Mesendoderm (in vitro differentiated cells): Measurements from ENCODE around the gene TNIP3.

Source experiments
- DNase-seq: peaks from one replicate; pipeline ENCODE4 v3.0.0; 2013
- H2AK5ac ChIP-seq: 2 replicates; pipeline ENCODE4 v1.6.1; 2013; ENCODE audit warnings: low read length, inconsistent platforms
- H2BK120ac ChIP-seq: 2 replicates; pipeline ENCODE4 v1.6.1; 2013; ENCODE audit warnings: low read depth, mild to moderate bottlenecking, low read length, moderate library complexity, mixed read lengths
- H2BK15ac ChIP-seq: replicated peaks from 2 replicates; pipeline ENCODE4 v1.6.1; 2013; ENCODE audit warnings: low read depth, mild to moderate bottlenecking, moderate library complexity
- H2BK5ac ChIP-seq: 2 replicates; pipeline ENCODE4 v1.6.1; 2013; ENCODE audit warnings: low read length, inconsistent platforms
- H3K18ac ChIP-seq: 2 replicates; pipeline ENCODE4 v1.6.1; 2013; ENCODE audit warnings: mild to moderate bottlenecking, low read length, mixed read lengths
- H3K23ac ChIP-seq: one replicate; pipeline ENCODE4 v1.6.1; 2013; ENCODE audit warnings: low read length
- H3K27ac ChIP-seq: 2 replicates; pipeline ENCODE4 v1.5.1; 2013; ENCODE audit warnings: low read depth, mild to moderate bottlenecking, inconsistent platforms, low read length, moderate library complexity
- H3K27me3 ChIP-seq: 2 replicates; pipeline ENCODE4 v1.6.1; 2013; ENCODE audit warnings: low read length, control low read depth, mild to moderate bottlenecking, inconsistent platforms; ENCODE audit not compliant: insufficient read depth, poor library complexity
- H3K36me3 ChIP-seq: 2 replicates; pipeline ENCODE4 v1.6.1; 2013; ENCODE audit warnings: low read length, inconsistent platforms; ENCODE audit not compliant: control insufficient read depth, insufficient read depth
- H3K4ac ChIP-seq: one replicate; pipeline ENCODE4 v1.6.1; 2013; ENCODE audit warnings: low read depth, mild to moderate bottlenecking, low read length, moderate library complexity
- H3K4me1 ChIP-seq: 2 replicates; pipeline ENCODE4 v1.6.1; 2013; ENCODE audit warnings: low read depth, low read length, inconsistent platforms; ENCODE audit not compliant: control insufficient read depth
- H3K4me2 ChIP-seq: 2 replicates; pipeline ENCODE4 v1.6.1; 2013; ENCODE audit warnings: low read length
- H3K4me3 ChIP-seq: 2 replicates; pipeline ENCODE4 v1.5.1; 2013; ENCODE audit warnings: mild to moderate bottlenecking, low read length
- H3K56ac ChIP-seq: one replicate; pipeline ENCODE4 v1.6.1; 2013; ENCODE audit warnings: low read length
- H3K79me1 ChIP-seq: 2 replicates; pipeline ENCODE4 v1.6.1; 2013; ENCODE audit warnings: low read length, inconsistent platforms
- H3K79me2 ChIP-seq: 2 replicates; pipeline ENCODE4 v1.6.1; 2013; ENCODE audit warnings: mild to moderate bottlenecking, low read length; ENCODE audit not compliant: control insufficient read depth, insufficient read depth
- H3K9ac ChIP-seq: 2 replicates; pipeline ENCODE4 v1.6.1; 2013; ENCODE audit warnings: low read length, inconsistent platforms
- H4K5ac ChIP-seq: one replicate; pipeline ENCODE4 v1.6.1; 2013; ENCODE audit warnings: low read length
- H4K8ac ChIP-seq: one replicate; pipeline ENCODE4 v1.6.1; 2013; ENCODE audit warnings: low read depth, mild to moderate bottlenecking, control low read depth, low read length, moderate library complexity
- WGBS: extraction: QIAGEN DNeasy Blood & Tissue Kit; methylation state at CpG from one replicate; pipeline ENCODE4 v1.1.7; 2013; ENCODE audit warnings: low lambda C conversion rate, missing lambda C conversion rate; ENCODE audit not compliant: insufficient coverage; ENCODE audit errors: extremely low coverage; 5-methylcytosine and 5-hydroxymethylcytosine counted together

TNIP3 gene

GRCh38 chr4:121143131-121143530 is 21.0 kb downstream of the TNIP3 start:
- Histone ChIP-seq H4K5ac (no peak overlapping the region), H3K36me3 (no peaks in the 10 kb centered on the region), H2BK120ac (no peak overlapping the region), H3K56ac (no peak overlapping the region), H3K9ac (no peak overlapping the region), H2AK5ac (no peak overlapping the region), H3K79me1 (no peaks in the 10 kb centered on the region), H3K4me2 (no peak overlapping the region), H2BK5ac (no peak overlapping the region), H3K18ac (no peak overlapping the region), H2BK15ac (no peak overlapping the region), H3K27ac (no peak overlapping the region), H3K4me1 (no peaks in the 10 kb centered on the region), H3K4me3 (no peak overlapping the region), H3K79me2 (no peaks in the 10 kb centered on the region), H3K23ac (no peak overlapping the region), H3K4ac (no peak overlapping the region), H3K27me3 (no peaks in the 10 kb centered on the region), H4K8ac (no peak overlapping the region)
- DNase-seq, result no peak

- no peak overlapping the region for H3K27ac ChIP-seq
- H3K9ac ChIP-seq, result no peak overlapping the region
- no peaks in the 10 kb centered on the region for H3K4me1 ChIP-seq
- H2BK120ac ChIP-seq, result no peak overlapping the region
- no peak overlapping the region for H4K8ac ChIP-seq
- DNase-seq, result peak; percentile 22
- no peak overlapping the region for H3K4me2 ChIP-seq
- no peaks in the 10 kb centered on the region for H3K79me2 ChIP-seq
- H3K27me3 ChIP-seq, result no peaks in the 10 kb centered on the region
- H3K4me3 ChIP-seq, result no peak overlapping the region
- no peak overlapping the region for H3K23ac ChIP-seq
- no peak overlapping the region for H3K4ac ChIP-seq
- H3K18ac ChIP-seq, result no peak overlapping the region
- no peaks in the 10 kb centered on the region for H3K36me3 ChIP-seq
- H3K56ac ChIP-seq, result no peak overlapping the region
- H2BK5ac ChIP-seq, result no peak overlapping the region
- no peak overlapping the region for H2AK5ac ChIP-seq
- 100% methylated on average over 1 of the region's 5 CpGs for WGBS
- no peak overlapping the region for H2BK15ac ChIP-seq
- no peak overlapping the region for H4K5ac ChIP-seq
- no peaks in the 10 kb centered on the region for H3K79me1 ChIP-seq
Measured at GRCh38 chr4:121140716-121141460, 23.2 kb downstream of the TNIP3 start.

GRCh38 chr4:121139533-121140222 is 24.4 kb downstream of the TNIP3 start:
- H3K4me1 ChIP-seq, result no peaks in the 10 kb centered on the region
- H3K4me3 ChIP-seq, result no peak overlapping the region
- no peak overlapping the region for H4K5ac ChIP-seq

GRCh38 chr4:121138039-121138825 is 25.9 kb downstream of the TNIP3 start:
- no CpG with 5 or more reads among the region's 5 CpGs for WGBS
- Histone ChIP-seq H3K56ac (no peak overlapping the region), H2AK5ac (no peak overlapping the region), H3K4me3 (no peak overlapping the region), H2BK120ac (no peak overlapping the region), H2BK15ac (no peak overlapping the region), H3K27ac (no peak overlapping the region), H3K27me3 (no peaks in the 10 kb centered on the region), H4K8ac (no peak overlapping the region), H3K79me1 (no peaks in the 10 kb centered on the region), H3K4me1 (no peaks in the 10 kb centered on the region), H4K5ac (no peak overlapping the region), H3K36me3 (no peaks in the 10 kb centered on the region), H3K4me2 (no peak overlapping the region), H2BK5ac (no peak overlapping the region), H3K23ac (no peak overlapping the region), H3K18ac (no peak overlapping the region), H3K9ac (no peak overlapping the region), H3K4ac (no peak overlapping the region), H3K79me2 (no peaks in the 10 kb centered on the region)
- no peak for DNase-seq

More at GRCh38 chr4:121139533-121140222, 24.4 kb downstream of the TNIP3 start:
- no peak overlapping the region for H2BK120ac ChIP-seq
- no peaks in the 10 kb centered on the region for H3K79me1 ChIP-seq
- H3K4me2 ChIP-seq, result no peak overlapping the region
- no peak overlapping the region for H3K27ac ChIP-seq
- no peak overlapping the region for H3K9ac ChIP-seq
- H2BK5ac ChIP-seq, result no peak overlapping the region
- H3K27me3 ChIP-seq, result no peaks in the 10 kb centered on the region
- no peak for DNase-seq
- H4K8ac ChIP-seq, result no peak overlapping the region
- WGBS, result no CpG with 5 or more reads among the region's 7 CpGs
- no peak overlapping the region for H3K18ac ChIP-seq
- H3K36me3 ChIP-seq, result no peaks in the 10 kb centered on the region
- H3K23ac ChIP-seq, result no peak overlapping the region
- H2AK5ac ChIP-seq, result no peak overlapping the region
- H3K4ac ChIP-seq, result no peak overlapping the region
- H3K79me2 ChIP-seq, result no peaks in the 10 kb centered on the region
- no peak overlapping the region for H3K56ac ChIP-seq
- no peak overlapping the region for H2BK15ac ChIP-seq

GRCh38 chr4:121130326-121130660 is 33.8 kb downstream of the TNIP3 start:
- Histone ChIP-seq H3K4me2 (no peak overlapping the region), H4K8ac (no peak overlapping the region), H3K4me3 (no peak overlapping the region), H3K56ac (no peak overlapping the region), H4K5ac (no peak overlapping the region), H2BK120ac (no peak overlapping the region), H3K4me1 (no peaks in the 10 kb centered on the region), H3K79me1 (no peaks in the 10 kb centered on the region), H3K27ac (no peak overlapping the region), H3K9ac (no peak overlapping the region), H2BK15ac (no peak overlapping the region), H3K23ac (no peak overlapping the region), H3K18ac (no peak overlapping the region), H2AK5ac (no peak overlapping the region), H3K4ac (no peak overlapping the region), H3K79me2 (no peaks in the 10 kb centered on the region), H2BK5ac (no peak overlapping the region), H3K36me3 (no peaks in the 10 kb centered on the region), H3K27me3 (no peaks in the 10 kb centered on the region)
- WGBS, result no CpG with 5 or more reads among the region's 4 CpGs
- DNase-seq, result peak; percentile 10
